Endothelial cell of umbilical vein (primary cell): ENCODE results near the gene ATP1A4.

Source experiments
- CTCF ChIP-seq, 2 donors: IDR thresholded peaks; 1 replicate in 1 of 2; 2 replicates in 1 of 2; pipeline ENCODE4 v1.5.1; 2011; ENCODE audit warnings: low read length in 2 of 2, mild to moderate bottlenecking in 2 of 2, moderate library complexity in 2 of 2, control low read depth in 1 of 2, inconsistent platforms in 1 of 2, low read depth in 1 of 2; ENCODE audit not compliant: insufficient read depth in 1 of 2; ENCODE audit errors: extremely low read depth in 1 of 2
- EZH2 ChIP-seq: IDR thresholded peaks from 2 replicates; pipeline ENCODE4 v1.6.1; 2012; ENCODE audit warnings: borderline replicate concordance, low read depth, mild to moderate bottlenecking, moderate library complexity, low read length, inconsistent platforms; ENCODE audit not compliant: severe bottlenecking
- POLR2A ChIP-seq: IDR thresholded peaks from 2 replicates; pipeline ENCODE4 v1.6.1; 2012; ENCODE audit warnings: low read depth, mild to moderate bottlenecking, control low read depth, low read length
- POLR2AphosphoS5 ChIP-seq: IDR thresholded peaks from 2 replicates; pipeline ENCODE4 v1.6.1; 2012; ENCODE audit warnings: low read depth, mild to moderate bottlenecking, control low read depth, low read length, moderate library complexity; ENCODE audit not compliant: insufficient read depth

- TF ChIP-seq CTCF (IDR thresholded peaks at IDR 0.05; ENCODE audit: extremely low read depth in 1 of 2, insufficient read depth in 1 of 2, low read depth in 1 of 2, low read length in 2 of 2), result no peak
- TF ChIP-seq POLR2A, result no peak
- no peak for TF ChIP-seq EZH2
- TF ChIP-seq POLR2AphosphoS5, result no peak
Measured at GRCh38 chr1:160224606-160225005, 73.2 kb downstream of the ATP1A4 start.
